GM12878 (cell line): ENCODE results near the gene ARL11. TPM values are rescaled to one million over a fixed set of nuclear protein-coding genes. Genes with fewer than 3 reads are reported as not detected.

ENCODE experiments used
- ASH2L ChIP-seq: fragments of 300-600, 200-600 bp; sonication (generic); IDR thresholded peaks from 2 replicates; pipeline ENCODE4 v1.6.1; 2017; ENCODE audit warnings: low read depth, mild to moderate bottlenecking, borderline replicate concordance
- CBFB ChIP-seq: IDR thresholded peaks from 2 replicates; pipeline ENCODE4 v1.6.1; 2016; ENCODE audit warnings: antibody characterized with exemption, low read depth
- CBX3 ChIP-seq: fragments of 200-600 bp; sonication (generic); IDR thresholded peaks from 2 replicates; pipeline ENCODE4 v1.6.1; 2016; ENCODE audit warnings: low read depth, borderline replicate concordance
- IKZF2 ChIP-seq, 2 experiments: fragments of 450-650 bp; IDR thresholded peaks; 2 replicates each; pipeline ENCODE4 v1.6.1; 2017; ENCODE audit warnings: mild to moderate bottlenecking in 2 of 2, moderate library complexity in 2 of 2
- JUND ChIP-seq: IDR thresholded peaks from 2 replicates; pipeline ENCODE4 v1.6.1; 2012; ENCODE audit warnings: low read depth, mild to moderate bottlenecking, low read length, improper control_type of control experiment, moderate library complexity
- MEF2B ChIP-seq: fragments of 450-650 bp; IDR thresholded peaks from 2 replicates; pipeline ENCODE4 v1.6.1; 2018; ENCODE audit warnings: mild to moderate bottlenecking, moderate library complexity; ENCODE audit not compliant: partially characterized antibody, poor library complexity, severe bottlenecking
- RCOR1 ChIP-seq: conservative IDR thresholded peaks from 2 replicates; pipeline ENCODE4 v1.6.1; 2012; ENCODE audit warnings: low read depth, low read length, improper control_type of control experiment
- RFX5 ChIP-seq: IDR thresholded peaks from 2 replicates; pipeline ENCODE4 v1.6.1; 2011; ENCODE audit warnings: low read depth, low read length, improper control_type of control experiment
- ZBTB33 ChIP-seq: fragments of 450-650 bp; IDR thresholded peaks from 2 replicates; pipeline ENCODE4 v1.6.1; 2017; ENCODE audit warnings: mild to moderate bottlenecking
- ZBTB40 ChIP-seq: fragments of 450-650 bp; IDR thresholded peaks from 2 replicates; pipeline ENCODE4 v1.6.1; 2016; ENCODE audit warnings: mild to moderate bottlenecking, moderate library complexity, borderline replicate concordance
- polyA plus RNA-seq, 11 experiments: library from polyadenylated mRNA; depleted of rRNA in 4 of 11; unstranded in 6 of 11; stranded (reverse) in 5 of 11; fragments of >200 nt; fragmentation: Nextera tagmentation in 4 of 11; fragmentation: Illumina TruSeq in 1 of 11; extraction: Ambion mirVana in 4 of 11; extraction: Trizol in 1 of 11; gene quantifications; 1 replicate in 1 of 11; 2 replicates in 10 of 11; pipeline versions ENCODE4 v1.2.1 to v1.2.3, GENCODE V29; 2011 to 2016; ENCODE audit warnings: inconsistent platforms in 2 of 11, missing spikeins in 2 of 11, low read depth in 1 of 11
- total RNA-seq, 4 experiments: library from RNA; depleted of rRNA in 3 of 4; stranded (reverse); fragments of >200 nt in 3 of 4; fragmentation: Illumina TruSeq in 1 of 4; extraction: Trizol in 1 of 4; gene quantifications; 2 replicates each; pipeline versions ENCODE4 v1.2.1 to v1.2.3, GENCODE V29; 2013 to 2021

The ARL11 gene
- total and polyA plus RNA-seq, 10 of the 15 experiments (the other 5 are each of a cell fraction or from before 2014, with no cell fraction given), result 2.0 to 7.2 (median 4.4) TPM

GRCh38 chr13:49597043-49597641, 31.2 kb upstream of the ARL11 start (continued):
- TF ChIP-seq CBFB (no peak), ZBTB40 (no peak), IKZF2 (IDR thresholded peaks at IDR 0.05) (no peak), ASH2L (no peak), RFX5 (no peak), RCOR1 (no peak), CBX3 (no peak), JUND (no peak), ZBTB33 (no peak), MEF2B (no peak)
